HEK293 (cell line): ENCODE results near the gene DLGAP4.

ENCODE experiments used
- CTCF ChIA-PET: fragments of 350-600 bp; formaldehyde crosslinking; extraction: SDS; loops from one replicate; lab custom pipeline; 2021; ENCODE audit warnings: antibody characterized with exemption; lab: Yijun Ruan, JAX
- POLR2A ChIA-PET: fragments of 300-600 bp; formaldehyde crosslinking; extraction: SDS; loops from one replicate; lab custom pipeline; 2020; ENCODE audit warnings: antibody characterized with exemption, inconsistent platforms; lab: Yijun Ruan, JAX
- H3K27ac ChIP-seq: fragments of 200-500 bp; sonication (Bioruptor generic); 2 replicates; pipeline ENCODE4 v1.5.1; 2014; ENCODE audit warnings: low read depth, low read length, control low read depth, inconsistent platforms; ENCODE audit errors: extremely low read depth
- H3K36me3 ChIP-seq, 2 experiments: fragments of 200-500 bp in 1 of 2; sonication (Bioruptor generic) in 1 of 2; 1 replicate in 1 of 2; 2 replicates in 1 of 2; pipeline ENCODE4 v1.5.1; 2014 to 2017; ENCODE audit warnings: inconsistent platforms in 2 of 2, low read length in 2 of 2; ENCODE audit not compliant: control insufficient read depth in 2 of 2, insufficient read depth in 1 of 2
- H3K4me1 ChIP-seq: fragments of 200-500 bp; sonication (Bioruptor generic); 2 replicates; pipeline ENCODE4 v1.5.1; 2014; ENCODE audit warnings: mild to moderate bottlenecking, low read length, inconsistent platforms; ENCODE audit not compliant: control insufficient read depth, insufficient read depth
- H3K4me3 ChIP-seq: 2 replicates; pipeline ENCODE4 v1.5.1; 2011; ENCODE audit warnings: low read depth, mild to moderate bottlenecking, control low read depth, low read length, moderate library complexity
- H3K9me3 ChIP-seq: fragments of 200-500 bp; sonication (Bioruptor generic); 2 replicates; pipeline ENCODE4 v1.5.1; 2014; ENCODE audit warnings: low read depth, low read length, inconsistent platforms; ENCODE audit not compliant: control insufficient read depth, insufficient read depth
- ELK4 ChIP-seq: IDR thresholded peaks from 2 replicates; pipeline ENCODE4 v1.6.1; 2011; ENCODE audit warnings: mild to moderate bottlenecking, low read depth, low read length, borderline replicate concordance
- KLF17 ChIP-seq: fragments of 450-650 bp; formaldehyde crosslinking; IDR thresholded peaks from 2 replicates; pipeline ENCODE4 v1.5.1; 2016; ENCODE audit warnings: missing biosample characterization, missing genetic modification characterization
- MEIS1 ChIP-seq: sonication (generic); formaldehyde crosslinking; IDR thresholded peaks from 2 replicates; pipeline ENCODE4 v1.8.1; 2022; ENCODE audit warnings: missing genetic modification reagents, mild to moderate bottlenecking, borderline replicate concordance
- OVOL3 ChIP-seq: fragments of 450-650 bp; formaldehyde crosslinking; IDR thresholded peaks from 2 replicates; pipeline ENCODE4 v1.5.1; 2016; ENCODE audit warnings: missing biosample characterization, missing genetic modification characterization
- REPIN1 ChIP-seq: fragments of 450-650 bp; formaldehyde crosslinking; IDR thresholded peaks from 2 replicates; pipeline ENCODE4 v1.5.1; 2017; ENCODE audit warnings: missing biosample characterization, missing genetic modification characterization, low read depth
- TSHZ1 ChIP-seq: fragments of 450-650 bp; formaldehyde crosslinking; IDR thresholded peaks from 2 replicates; pipeline ENCODE4 v1.5.1; 2016; ENCODE audit warnings: missing biosample characterization, missing genetic modification characterization, borderline replicate concordance
- ZBTB6 ChIP-seq: fragments of 450-650 bp; formaldehyde crosslinking; IDR thresholded peaks from 2 replicates; pipeline ENCODE4 v1.5.1; 2017; ENCODE audit warnings: missing biosample characterization, missing genetic modification characterization
- ZFP37 ChIP-seq: fragments of 450-650 bp; formaldehyde crosslinking; IDR thresholded peaks from 2 replicates; pipeline ENCODE4 v1.5.1; 2016; ENCODE audit warnings: missing biosample characterization, missing genetic modification characterization
- ZFP69B ChIP-seq: fragments of 450-650 bp; formaldehyde crosslinking; IDR thresholded peaks from 2 replicates; pipeline ENCODE4 v1.5.1; 2016; ENCODE audit warnings: missing biosample characterization, missing genetic modification characterization
- ZIC2 ChIP-seq: fragments of 450-650 bp; formaldehyde crosslinking; IDR thresholded peaks from 2 replicates; pipeline ENCODE4 v1.5.1; 2016; ENCODE audit warnings: missing biosample characterization, missing genetic modification characterization
- ZNF121 ChIP-seq: fragments of 450-650 bp; formaldehyde crosslinking; IDR thresholded peaks from 2 replicates; pipeline ENCODE4 v1.5.1; 2016; ENCODE audit warnings: missing biosample characterization, missing genetic modification characterization
- ZNF132 ChIP-seq: fragments of 450-650 bp; formaldehyde crosslinking; IDR thresholded peaks from 2 replicates; pipeline ENCODE4 v1.5.1; 2017; ENCODE audit warnings: missing biosample characterization, missing genetic modification characterization, borderline replicate concordance
- ZNF146 ChIP-seq: fragments of 450-650 bp; formaldehyde crosslinking; IDR thresholded peaks from 2 replicates; pipeline ENCODE4 v1.5.1; 2016; ENCODE audit warnings: missing biosample characterization, missing genetic modification characterization
- ZNF148 ChIP-seq: fragments of 450-650 bp; formaldehyde crosslinking; IDR thresholded peaks from 2 replicates; pipeline ENCODE4 v1.5.0; 2017; ENCODE audit warnings: missing biosample characterization, missing genetic modification characterization, borderline replicate concordance
- ZNF266 ChIP-seq: fragments of 450-650 bp; formaldehyde crosslinking; IDR thresholded peaks from 2 replicates; pipeline ENCODE4 v1.5.1; 2016; ENCODE audit warnings: missing biosample characterization, missing genetic modification characterization, low read depth
- ZNF354C ChIP-seq: fragments of 450-650 bp; formaldehyde crosslinking; IDR thresholded peaks from 2 replicates; pipeline ENCODE4 v1.5.1; 2016; ENCODE audit warnings: missing biosample characterization, missing genetic modification characterization, low read depth, borderline replicate concordance
- ZNF48 ChIP-seq: fragments of 450-650 bp; formaldehyde crosslinking; IDR thresholded peaks from 2 replicates; pipeline ENCODE4 v1.5.1; 2016; ENCODE audit warnings: missing biosample characterization, missing genetic modification characterization
- ZNF521 ChIP-seq: fragments of 450-650 bp; formaldehyde crosslinking; IDR thresholded peaks from 2 replicates; pipeline ENCODE4 v1.5.1; 2017; ENCODE audit warnings: missing biosample characterization, mild to moderate bottlenecking, missing genetic modification characterization
- ZNF529 ChIP-seq: fragments of 450-650 bp; formaldehyde crosslinking; IDR thresholded peaks from 2 replicates; pipeline ENCODE4 v1.5.1; 2017; ENCODE audit warnings: missing genetic modification characterization, missing biosample characterization; ENCODE audit not compliant: insufficient replicate concordance
- ZNF596 ChIP-seq: fragments of 450-650 bp; IDR thresholded peaks from 2 replicates; pipeline ENCODE4 v1.5.0; 2018; ENCODE audit warnings: missing biosample characterization, mild to moderate bottlenecking, missing genetic modification characterization, moderate library complexity
- ZNF658 ChIP-seq: fragments of 450-650 bp; formaldehyde crosslinking; IDR thresholded peaks from 2 replicates; pipeline ENCODE4; 2016; ENCODE audit warnings: missing biosample characterization, missing genetic modification characterization
- ZNF747 ChIP-seq: fragments of 450-650 bp; formaldehyde crosslinking; IDR thresholded peaks from 2 replicates; pipeline ENCODE4 v1.5.1; 2016; ENCODE audit warnings: missing biosample characterization, missing genetic modification characterization
- ZNF830 ChIP-seq: fragments of 450-650 bp; IDR thresholded peaks from 2 replicates; pipeline ENCODE4 v1.5.0; 2018; ENCODE audit warnings: missing biosample characterization, missing genetic modification characterization, low read depth, mild to moderate bottlenecking, moderate library complexity

The DLGAP4 gene

GRCh38 chr20:36297656-36298055 is 8.5 kb upstream of the DLGAP4 start:
- TF ChIP-seq ZNF48 (tag by site-specific recombination) (no peak), ZNF132 (tag by site-specific recombination) (no peak), TSHZ1 (tag by site-specific recombination) (no peak), ELK4 (no peak), ZNF266 (tag by site-specific recombination) (no peak), ZNF121 (tag by site-specific recombination) (no peak), ZNF354C (tag by site-specific recombination) (no peak), ZNF146 (no peak), ZBTB6 (tag by site-specific recombination) (no peak), ZNF148 (tag by site-specific recombination) (no peak), ZNF830 (tag by site-specific recombination) (no peak), OVOL3 (tag by site-specific recombination) (no peak)
- Histone ChIP-seq H3K27ac (no peak overlapping the region), H3K4me1 (no peaks in the 10 kb centered on the region), H3K9me3 (no peaks in the 10 kb centered on the region), H3K4me3 (no peak overlapping the region), H3K36me3 (no peaks in the 10 kb centered on the region)
- ChIA-PET CTCF (no interaction called here), POLR2A (no interaction called here)

GRCh38 chr20:36298061-36298460 is 8.1 kb upstream of the DLGAP4 start:
- Histone ChIP-seq H3K4me3 (no peak overlapping the region), H3K9me3 (no peaks in the 10 kb centered on the region), H3K36me3 (no peaks in the 10 kb centered on the region), H3K27ac (no peak overlapping the region), H3K4me1 (no peaks in the 10 kb centered on the region)
- ChIA-PET CTCF (no interaction called here), POLR2A (no interaction called here)
- TF ChIP-seq KLF17 (tag by site-specific recombination) (no peak), MEIS1 (CRISPR knock-in tag) (no peak), REPIN1 (tag by site-specific recombination) (no peak), TSHZ1 (tag by site-specific recombination) (no peak), ZIC2 (tag by site-specific recombination) (no peak), ZNF596 (tag by site-specific recombination) (no peak), ZNF529 (no peak), ZFP37 (tag by site-specific recombination) (no peak), ZNF354C (tag by site-specific recombination) (no peak), ZNF658 (tag by site-specific recombination) (no peak), ZNF521 (no peak), ZFP69B (tag by site-specific recombination) (no peak), ZNF747 (tag by site-specific recombination) (no peak)
